ENCODE measurements around the gene ZNF638. TPM values are rescaled to one million over a fixed set of nuclear protein-coding genes. Genes with fewer than 3 reads are reported as not detected.
A peak's percentile ranks its signal among the peaks of the same experiment; 100 is the strongest.

The ZNF638 gene
- total and polyA plus RNA-seq, 9 of the 15 experiments (the other 6 are each of a cell fraction or from before 2014, with no cell fraction given) = 53.3 to 165 (median 98.8) TPM

DNA sequence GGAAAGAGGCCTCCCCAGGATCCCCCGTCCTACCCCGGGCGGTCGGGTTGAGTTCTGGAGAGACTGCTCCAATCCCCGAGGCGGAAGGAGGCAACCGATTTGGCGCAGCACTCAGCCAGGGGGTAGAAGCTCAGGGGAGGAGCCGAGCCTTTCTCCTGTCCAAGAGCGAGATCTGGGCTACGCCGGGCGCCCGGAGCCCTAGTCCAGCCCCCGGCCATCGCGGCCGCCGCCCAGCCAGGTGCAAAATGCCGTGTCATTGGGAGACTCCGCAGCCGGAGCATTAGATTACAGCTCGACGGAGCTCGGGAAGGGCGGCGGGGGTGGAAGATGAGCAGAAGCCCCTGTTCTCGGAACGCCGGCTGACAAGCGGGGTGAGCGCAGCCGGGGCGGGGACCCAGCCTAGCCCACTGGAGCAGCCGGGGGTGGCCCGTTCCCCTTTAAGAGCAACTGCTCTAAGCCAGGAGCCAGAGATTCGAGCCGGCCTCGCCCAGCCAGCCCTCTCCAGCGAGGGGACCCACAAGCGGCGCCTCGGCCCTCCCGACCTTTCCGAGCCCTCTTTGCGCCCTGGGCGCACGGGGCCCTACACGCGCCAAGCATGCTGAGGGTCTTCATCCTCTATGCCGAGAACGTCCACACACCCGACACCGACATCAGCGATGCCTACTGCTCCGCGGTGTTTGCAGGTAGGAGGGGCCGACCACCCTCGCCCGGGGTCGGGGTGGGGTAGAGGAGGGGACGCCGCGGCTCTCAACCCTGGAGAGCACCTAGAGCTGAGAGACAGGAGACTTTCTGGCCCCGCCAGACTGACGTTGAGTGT, 122.0 kb downstream of the ZNF638 start, which contains the start of gene DYSF (continued):
- TF ChIP-seq, protein P1, sequence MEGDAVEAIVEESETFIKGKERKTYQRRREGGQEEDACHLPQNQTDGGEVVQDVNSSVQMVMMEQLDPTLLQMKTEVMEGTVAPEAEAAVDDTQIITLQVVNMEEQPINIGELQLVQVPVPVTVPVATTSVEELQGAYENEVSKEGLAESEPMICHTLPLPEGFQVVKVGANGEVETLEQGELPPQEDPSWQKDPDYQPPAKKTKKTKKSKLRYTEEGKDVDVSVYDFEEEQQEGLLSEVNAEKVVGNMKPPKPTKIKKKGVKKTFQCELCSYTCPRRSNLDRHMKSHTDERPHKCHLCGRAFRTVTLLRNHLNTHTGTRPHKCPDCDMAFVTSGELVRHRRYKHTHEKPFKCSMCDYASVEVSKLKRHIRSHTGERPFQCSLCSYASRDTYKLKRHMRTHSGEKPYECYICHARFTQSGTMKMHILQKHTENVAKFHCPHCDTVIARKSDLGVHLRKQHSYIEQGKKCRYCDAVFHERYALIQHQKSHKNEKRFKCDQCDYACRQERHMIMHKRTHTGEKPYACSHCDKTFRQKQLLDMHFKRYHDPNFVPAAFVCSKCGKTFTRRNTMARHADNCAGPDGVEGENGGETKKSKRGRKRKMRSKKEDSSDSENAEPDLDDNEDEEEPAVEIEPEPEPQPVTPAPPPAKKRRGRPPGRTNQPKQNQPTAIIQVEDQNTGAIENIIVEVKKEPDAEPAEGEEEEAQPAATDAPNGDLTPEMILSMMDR (IDR thresholded peaks at IDR 0.05 in 2 of 3, conservative IDR thresholded peaks at IDR 0.05 in 1 of 3; ENCODE audit: insufficient read depth in 2 of 3, low read depth in 1 of 3, low read length in 3 of 3) = no peak
- no peak for TF ChIP-seq ZNF77 (CRISPR knock-in tag; IDR thresholded peaks at IDR 0.05)
- 0 out of 4 replicates have a peak, but pooled peaks have one; percentile 8 to 26 for TF ChIP-seq TRIM24 (IDR thresholded peaks at IDR 0.05)
- TF ChIP-seq CXXC5 (CRISPR knock-in tag; IDR thresholded peaks at IDR 0.05) = peak; percentile 61
- TF ChIP-seq MCM5 (IDR thresholded peaks at IDR 0.05; ENCODE audit: low read depth) = no peak
- TF ChIP-seq CBFA2T3 (IDR thresholded peaks at IDR 0.05) = peak; percentile 77
- TF ChIP-seq ZNF174 (CRISPR knock-in tag; IDR thresholded peaks at IDR 0.05) = no peak
- TF ChIP-seq ZEB2 (IDR thresholded peaks at IDR 0.05) = 0 out of 2 replicates have a peak, but pooled peaks have one; percentile 25
- no peak for TF ChIP-seq RAD51 (IDR thresholded peaks at IDR 0.05; ENCODE audit: borderline replicate concordance, low read depth)
- peak; percentile 33; the same call in 1 of the 2 replicates for TF ChIP-seq ATF7 (IDR thresholded peaks at IDR 0.05)
- TF ChIP-seq, protein P2, sequence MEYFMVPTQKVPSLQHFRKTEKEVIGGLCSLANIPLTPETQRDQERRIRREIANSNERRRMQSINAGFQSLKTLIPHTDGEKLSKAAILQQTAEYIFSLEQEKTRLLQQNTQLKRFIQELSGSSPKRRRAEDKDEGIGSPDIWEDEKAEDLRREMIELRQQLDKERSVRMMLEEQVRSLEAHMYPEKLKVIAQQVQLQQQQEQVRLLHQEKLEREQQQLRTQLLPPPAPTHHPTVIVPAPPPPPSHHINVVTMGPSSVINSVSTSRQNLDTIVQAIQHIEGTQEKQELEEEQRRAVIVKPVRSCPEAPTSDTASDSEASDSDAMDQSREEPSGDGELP (CRISPR knock-in tag; IDR thresholded peaks at IDR 0.05; ENCODE audit: borderline replicate concordance) = peak; percentile 64; the same call in 1 of the 2 replicates
- TF ChIP-seq ZNF644 (tag; IDR thresholded peaks at IDR 0.05; ENCODE audit: low read depth) = no peak
- TF ChIP-seq, protein P3, sequence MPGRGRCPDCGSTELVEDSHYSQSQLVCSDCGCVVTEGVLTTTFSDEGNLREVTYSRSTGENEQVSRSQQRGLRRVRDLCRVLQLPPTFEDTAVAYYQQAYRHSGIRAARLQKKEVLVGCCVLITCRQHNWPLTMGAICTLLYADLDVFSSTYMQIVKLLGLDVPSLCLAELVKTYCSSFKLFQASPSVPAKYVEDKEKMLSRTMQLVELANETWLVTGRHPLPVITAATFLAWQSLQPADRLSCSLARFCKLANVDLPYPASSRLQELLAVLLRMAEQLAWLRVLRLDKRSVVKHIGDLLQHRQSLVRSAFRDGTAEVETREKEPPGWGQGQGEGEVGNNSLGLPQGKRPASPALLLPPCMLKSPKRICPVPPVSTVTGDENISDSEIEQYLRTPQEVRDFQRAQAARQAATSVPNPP (IDR thresholded peaks at IDR 0.05; ENCODE audit: borderline replicate concordance, insufficient read depth, insufficient read length) = no peak
- TF ChIP-seq TBP (optimal IDR thresholded peaks at IDR 0.05; ENCODE audit: low read depth, low read length) = peak; percentile 45
- peak; percentile 91 for TF ChIP-seq NFATC3 (IDR thresholded peaks at IDR 0.05)
- TF ChIP-seq ZNF408 (CRISPR knock-in tag; IDR thresholded peaks at IDR 0.05; ENCODE audit: low read depth) = no peak
- TF ChIP-seq TGIF2 (CRISPR knock-in tag; IDR thresholded peaks at IDR 0.05) = no peak
- peak; percentile 96 for TF ChIP-seq NFE2 (IDR thresholded peaks at IDR 0.05; ENCODE audit: low read depth)
- TF ChIP-seq MAZ (CRISPR knock-in tag; conservative IDR thresholded peaks at IDR 0.05 in 1 of 2, IDR thresholded peaks at IDR 0.05 in 1 of 2) = peak; percentile 51 to 53; a peak in 2 of 4 replicates

All from K562 (cell line).